GM19452 (cell line): ENCODE data around the gene CGB5.
"Not testable (repeated sequence)": the region's sequence is repeated elsewhere in the genome, so short reads cannot be mapped to it uniquely, and the experiment has no call there.

Experiments
- ATAC-seq: cut with Tn5 transposase; IDR thresholded peaks from one replicate; pipeline ENCODE4 v1.9.1; 2021; ENCODE audit not compliant: unreplicated experiment

CGB5 gene

GRCh38 chr19:49020931-49021895 is 22.4 kb upstream of the CGB5 start:
- no peak for ATAC-seq

GRCh38 chr19:49022116-49022515 is 21.5 kb upstream of the CGB5 start:
- no peak for ATAC-seq

GRCh38 chr19:49024233-49024632 is 19.4 kb upstream of the CGB5 start, which contains the start of gene CGB3:
Gene CGB3, minus strand, starts transcription at chr19:49024333. Its CDS starts 362 bp downstream, at chr19:49023971.
- ATAC-seq, result not testable (repeated sequence)

- not testable (repeated sequence) for ATAC-seq
Observed at GRCh38 chr19:49025088-49025487, 18.6 kb upstream of the CGB5 start.

GRCh38 chr19:49025599-49025998 is 18.0 kb upstream of the CGB5 start:
- ATAC-seq, result not testable (repeated sequence)

GRCh38 chr19:49028686-49029085 is 15.0 kb upstream of the CGB5 start:
- ATAC-seq, result not testable (repeated sequence)

- ATAC-seq, result not testable (repeated sequence)
Observed at GRCh38 chr19:49029749-49030148, 13.9 kb upstream of the CGB5 start.

GRCh38 chr19:49030323-49030722 is 13.3 kb upstream of the CGB5 start:
- not testable (repeated sequence) for ATAC-seq

- ATAC-seq, result not testable (repeated sequence)
Observed at GRCh38 chr19:49031642-49032301, 11.9 kb upstream of the CGB5 start, which contains the start of gene CGB2. Gene CGB2, plus strand, starts transcription at chr19:49031890. Its CDS starts 206 bp downstream, at chr19:49032096.

- not testable (repeated sequence) for ATAC-seq
Observed at GRCh38 chr19:49036815-49037214, 6.8 kb upstream of the CGB5 start, which contains the start of gene CGB1. Gene CGB1, minus strand, starts transcription at chr19:49036895. Its CDS starts 184 bp downstream, at chr19:49036711.

GRCh38 chr19:49038111-49038510 is 5.5 kb upstream of the CGB5 start:
- not testable (repeated sequence) for ATAC-seq

GRCh38 chr19:49038557-49039276 is 4.9 kb upstream of the CGB5 start:
- not testable (repeated sequence) for ATAC-seq

- not testable (repeated sequence) for ATAC-seq
Observed at GRCh38 chr19:49039736-49040135, 3.9 kb upstream of the CGB5 start.

- no peak for ATAC-seq
Observed at GRCh38 chr19:49042177-49042576, 1.5 kb upstream of the CGB5 start.

- ATAC-seq, result not testable (repeated sequence)
Observed at GRCh38 chr19:49042666-49043065, 982 bp upstream of the CGB5 start.

GRCh38 chr19:49049011-49049410 is 5.4 kb downstream of the CGB5 start, which contains the start of gene CGB8:
Gene CGB8, minus strand, starts transcription at chr19:49049111. Its CDS starts 372 bp downstream, at chr19:49048739.
- ATAC-seq, result not testable (repeated sequence)

- not testable (repeated sequence) for ATAC-seq
Observed at GRCh38 chr19:49049834-49050233, 6.2 kb downstream of the CGB5 start.

- ATAC-seq, result not testable (repeated sequence)
Observed at GRCh38 chr19:49050376-49051033, 6.9 kb downstream of the CGB5 start.

GRCh38 chr19:49056101-49056901 is 12.7 kb downstream of the CGB5 start:
- ATAC-seq, result peak; percentile 51
